ENCODE results near the gene RNF150.

Gene RNF150

DNA sequence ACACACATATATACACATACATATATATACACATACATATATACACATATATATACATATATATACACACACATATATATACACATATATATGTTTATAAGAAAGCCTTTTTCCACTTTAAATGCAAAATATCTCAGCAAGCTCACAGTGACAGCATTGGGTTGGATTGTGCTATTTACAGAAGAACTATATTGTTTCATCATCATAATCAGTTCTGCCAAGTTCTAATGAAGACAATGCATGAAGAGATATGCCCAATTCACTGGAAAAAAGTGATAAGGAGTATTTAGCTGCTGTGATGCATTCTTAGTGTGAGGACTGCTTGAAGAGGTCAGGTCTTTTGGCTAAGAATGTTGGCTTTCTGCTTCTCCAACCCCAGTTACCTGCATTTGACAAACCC lies 54.4 kb downstream of the RNF150 start:
- no peaks in the 10 kb centered on the region for H3K9me3 ChIP-seq (ENCODE audit: control insufficient read depth, insufficient read depth, low read length)

DNA sequence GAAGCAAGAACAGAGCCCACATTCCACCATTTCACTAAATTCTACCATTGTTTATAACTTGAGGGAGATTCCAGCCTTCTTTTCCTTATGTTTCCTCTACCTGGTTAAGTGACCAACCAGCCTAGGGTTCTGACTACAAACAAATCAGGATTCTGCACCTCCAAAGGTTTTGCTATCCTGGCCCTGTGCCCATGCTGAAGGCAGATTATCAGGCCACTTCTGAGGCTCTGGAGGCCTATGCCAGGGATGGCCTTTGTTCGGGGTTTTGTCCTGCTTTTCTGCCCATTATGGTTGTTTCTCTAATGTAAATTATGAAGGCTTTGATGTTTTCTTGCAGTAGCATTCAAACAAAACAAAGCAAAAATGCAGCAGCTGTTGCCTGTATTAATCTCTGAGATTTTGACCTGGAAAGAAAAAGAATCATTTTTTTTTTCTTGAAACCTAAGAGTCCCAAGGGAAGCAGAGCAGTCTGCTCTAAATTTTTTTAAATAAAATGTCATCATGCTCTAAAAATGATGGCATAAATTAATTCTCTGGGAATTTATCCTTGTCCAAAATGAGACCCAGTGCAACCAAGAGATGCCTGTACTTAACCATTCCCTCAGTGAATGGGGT lies 55.6 kb downstream of the RNF150 start:
- Histone ChIP-seq H3K9me3 (ENCODE audit: control insufficient read depth, insufficient read depth, low read length) (no peaks in the 10 kb centered on the region), H3K27me3 (ENCODE audit: control insufficient read depth, insufficient read depth, low read length) (no peaks in the 10 kb centered on the region), H3K4me3 (ENCODE audit: low read length) (no peak overlapping the region), H3K4me1 (ENCODE audit: control insufficient read depth, insufficient read depth, low read length) (peaks cover 1% of the 10 kb centered on the region), H3K36me3 (ENCODE audit: control insufficient read depth, insufficient read depth, low read length) (no peaks in the 10 kb centered on the region), H3K27ac (ENCODE audit: low read length) (no peak overlapping the region)
- DNase-seq (ENCODE audit: low read depth, low spot score), result no peak
- no CpG with 5 or more reads among the region's 1 CpG for WGBS (ENCODE audit: insufficient coverage, insufficient read length)

More for the DNA sequence above, 54.4 kb downstream of the RNF150 start:
- Histone ChIP-seq H3K4me1 (ENCODE audit: control insufficient read depth, insufficient read depth, low read length) (peaks cover 1% of the 10 kb centered on the region), H3K36me3 (ENCODE audit: control insufficient read depth, insufficient read depth, low read length) (no peaks in the 10 kb centered on the region), H3K27ac (ENCODE audit: low read length) (no peak overlapping the region), H3K27me3 (ENCODE audit: control insufficient read depth, insufficient read depth, low read length) (no peaks in the 10 kb centered on the region), H3K4me3 (ENCODE audit: low read length) (no peak overlapping the region)
- no peak for DNase-seq (ENCODE audit: low read depth, low spot score)

DNA sequence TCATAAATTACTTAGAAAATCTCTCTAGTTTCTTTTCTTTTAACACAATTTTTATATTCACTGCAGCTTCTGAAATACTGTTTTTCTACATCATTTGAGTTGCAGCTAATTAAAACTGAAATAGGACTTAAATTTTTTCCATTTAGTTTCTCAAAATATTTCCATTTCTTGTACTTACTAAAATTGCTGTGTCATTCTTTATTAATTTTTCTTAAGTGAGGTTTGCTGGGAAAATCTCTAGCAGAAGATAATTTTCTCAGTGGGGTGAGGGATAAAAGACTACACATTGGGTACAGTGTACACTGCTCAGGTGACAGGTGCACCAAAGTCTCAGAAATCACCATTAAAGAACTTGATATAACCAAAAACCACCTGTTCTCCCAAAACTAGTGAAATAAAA lies 57.7 kb downstream of the RNF150 start:
- DNase-seq (ENCODE audit: low read depth, low spot score), result no peak
- H3K9me3 ChIP-seq (ENCODE audit: control insufficient read depth, insufficient read depth, low read length), result no peaks in the 10 kb centered on the region
- H3K4me3 ChIP-seq (ENCODE audit: low read length), result no peak overlapping the region
- no peaks in the 10 kb centered on the region for H3K36me3 ChIP-seq (ENCODE audit: control insufficient read depth, insufficient read depth, low read length)
- no peaks in the 10 kb centered on the region for H3K27me3 ChIP-seq (ENCODE audit: control insufficient read depth, insufficient read depth, low read length)
- H3K27ac ChIP-seq (ENCODE audit: low read length), result no peak overlapping the region
- peaks cover 1% of the 10 kb centered on the region for H3K4me1 ChIP-seq (ENCODE audit: control insufficient read depth, insufficient read depth, low read length)

DNA sequence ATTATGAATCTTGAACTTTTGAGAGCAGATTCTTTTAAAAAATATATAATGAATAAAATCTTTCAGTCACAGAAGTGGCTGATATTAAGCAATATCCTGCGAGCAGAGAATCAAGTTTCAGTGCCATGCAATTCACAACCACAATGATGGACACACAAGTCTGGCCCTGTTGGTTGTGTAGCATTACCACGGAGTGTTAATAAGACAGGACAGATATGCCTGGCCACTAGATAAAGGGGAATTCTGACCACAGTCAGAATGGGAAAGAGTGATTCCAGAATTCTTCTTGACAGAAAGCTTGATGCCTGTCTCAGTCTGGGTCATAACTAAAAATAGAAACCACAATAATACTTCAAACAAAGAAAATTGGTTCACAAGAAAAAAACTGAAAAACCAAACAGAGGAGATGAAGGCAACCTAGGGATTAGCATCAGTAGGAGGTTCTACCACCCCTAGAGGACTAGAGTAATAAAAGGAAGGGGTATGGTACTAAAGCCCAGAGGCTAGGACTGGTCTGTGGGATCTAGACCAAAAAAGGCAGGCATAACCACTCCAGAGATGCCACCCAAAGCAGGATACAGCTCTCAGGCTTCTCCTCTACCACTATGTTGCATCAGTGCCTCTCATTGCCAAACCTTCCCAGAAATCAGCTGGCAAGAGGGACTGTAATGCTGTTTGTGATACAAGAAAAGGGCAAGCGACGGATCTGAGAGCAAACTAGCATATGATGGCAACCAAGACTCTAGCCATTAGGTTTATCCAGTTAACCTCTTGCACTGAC lies 59.0 kb downstream of the RNF150 start:
- Histone ChIP-seq H3K9me3 (ENCODE audit: control insufficient read depth, insufficient read depth, low read length) (no peaks in the 10 kb centered on the region), H3K27ac (ENCODE audit: low read length) (no peak overlapping the region), H3K4me1 (ENCODE audit: control insufficient read depth, insufficient read depth, low read length) (peaks cover 1% of the 10 kb centered on the region), H3K4me3 (ENCODE audit: low read length) (no peak overlapping the region), H3K36me3 (ENCODE audit: control insufficient read depth, insufficient read depth, low read length) (no peaks in the 10 kb centered on the region), H3K27me3 (ENCODE audit: control insufficient read depth, insufficient read depth, low read length) (no peaks in the 10 kb centered on the region)
- no peak for DNase-seq (ENCODE audit: low read depth, low spot score)
- WGBS (ENCODE audit: insufficient coverage, insufficient read length), result no CpG with 5 or more reads among the region's 4 CpGs

DNA sequence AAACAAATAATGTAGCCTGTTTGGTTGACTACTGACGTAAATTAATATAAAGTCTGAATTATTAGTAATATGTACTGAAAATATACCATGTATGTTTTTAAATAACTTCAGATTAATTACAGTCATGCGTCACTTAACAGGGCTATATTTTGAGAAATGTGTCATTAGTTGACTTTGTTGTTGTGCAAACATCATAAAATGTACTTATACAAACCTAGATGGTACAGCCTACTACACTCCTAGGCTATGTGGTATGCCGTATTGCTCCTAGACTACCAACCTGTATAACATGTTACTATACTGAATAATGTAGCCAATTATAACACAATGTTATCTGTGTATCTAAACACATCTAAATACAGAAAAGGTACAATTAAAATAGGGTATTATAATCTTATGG lies 66.6 kb downstream of the RNF150 start:
- no peaks in the 10 kb centered on the region for H3K36me3 ChIP-seq (ENCODE audit: control insufficient read depth, insufficient read depth, low read length)
- no peaks in the 10 kb centered on the region for H3K9me3 ChIP-seq (ENCODE audit: control insufficient read depth, insufficient read depth, low read length)
- WGBS (ENCODE audit: insufficient coverage, insufficient read length), result no CpG with 5 or more reads among the region's 3 CpGs
- DNase-seq (ENCODE audit: low read depth, low spot score), result no peak
- no peaks in the 10 kb centered on the region for H3K4me1 ChIP-seq (ENCODE audit: control insufficient read depth, insufficient read depth, low read length)
- no peak overlapping the region for H3K27ac ChIP-seq (ENCODE audit: low read length)
- no peaks in the 10 kb centered on the region for H3K27me3 ChIP-seq (ENCODE audit: control insufficient read depth, insufficient read depth, low read length)
- no peak overlapping the region for H3K4me3 ChIP-seq (ENCODE audit: low read length)

DNA sequence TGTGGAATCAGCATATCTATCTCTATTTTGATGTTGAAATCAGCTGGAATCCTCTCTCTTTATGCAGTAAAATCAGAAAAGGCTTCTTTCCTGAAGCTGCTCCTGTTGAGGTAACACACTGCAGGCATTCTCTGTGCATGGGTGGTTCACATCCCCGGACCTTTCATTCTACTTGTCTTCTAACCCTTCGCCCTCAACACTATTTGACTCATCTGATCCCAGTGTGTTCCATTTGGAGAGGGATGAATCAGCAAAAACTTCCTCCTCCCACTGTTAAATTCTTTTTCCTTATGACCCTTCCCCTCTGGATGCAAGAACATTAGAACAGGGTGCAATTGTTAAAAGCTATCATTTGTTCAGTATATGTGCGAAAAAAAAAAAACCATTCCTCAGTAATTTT lies 67.4 kb downstream of the RNF150 start:
- no peak overlapping the region for H3K27ac ChIP-seq (ENCODE audit: low read length)
- DNase-seq (ENCODE audit: low read depth, low spot score), result no peak
- WGBS (ENCODE audit: insufficient coverage, insufficient read length), result no CpG with 5 or more reads among the region's 3 CpGs
- H3K4me1 ChIP-seq (ENCODE audit: control insufficient read depth, insufficient read depth, low read length), result no peaks in the 10 kb centered on the region
- no peaks in the 10 kb centered on the region for H3K36me3 ChIP-seq (ENCODE audit: control insufficient read depth, insufficient read depth, low read length)
- no peaks in the 10 kb centered on the region for H3K27me3 ChIP-seq (ENCODE audit: control insufficient read depth, insufficient read depth, low read length)
- no peaks in the 10 kb centered on the region for H3K9me3 ChIP-seq (ENCODE audit: control insufficient read depth, insufficient read depth, low read length)
- H3K4me3 ChIP-seq (ENCODE audit: low read length), result no peak overlapping the region

DNA sequence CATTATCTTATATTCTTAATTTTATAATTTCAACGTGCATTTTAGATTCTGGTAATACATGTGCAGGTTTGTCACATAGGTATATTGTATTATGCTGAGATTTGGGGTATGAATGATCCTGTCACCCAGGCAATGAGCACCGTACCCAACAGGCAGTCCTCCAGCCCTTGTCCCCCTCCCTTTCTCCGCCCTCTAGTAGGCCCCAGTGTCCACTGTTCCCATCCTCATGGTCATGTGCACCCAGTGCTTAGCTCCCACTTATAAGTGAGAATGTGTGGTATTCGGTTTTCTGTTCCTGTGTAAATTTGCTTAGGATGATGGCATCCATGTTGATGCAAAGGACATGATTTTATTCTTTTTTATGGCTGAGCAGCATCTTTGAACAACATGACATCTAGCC lies 70.6 kb downstream of the RNF150 start:
- Histone ChIP-seq H3K9me3 (ENCODE audit: control insufficient read depth, insufficient read depth, low read length) (no peaks in the 10 kb centered on the region), H3K27ac (ENCODE audit: low read length) (no peak overlapping the region), H3K27me3 (ENCODE audit: control insufficient read depth, insufficient read depth, low read length) (no peaks in the 10 kb centered on the region), H3K4me3 (ENCODE audit: low read length) (no peak overlapping the region), H3K4me1 (ENCODE audit: control insufficient read depth, insufficient read depth, low read length) (no peaks in the 10 kb centered on the region), H3K36me3 (ENCODE audit: control insufficient read depth, insufficient read depth, low read length) (no peaks in the 10 kb centered on the region)
- no peak for DNase-seq (ENCODE audit: low read depth, low spot score)
- WGBS (ENCODE audit: insufficient coverage, insufficient read length), result no CpG with 5 or more reads among the region's 4 CpGs

DNA sequence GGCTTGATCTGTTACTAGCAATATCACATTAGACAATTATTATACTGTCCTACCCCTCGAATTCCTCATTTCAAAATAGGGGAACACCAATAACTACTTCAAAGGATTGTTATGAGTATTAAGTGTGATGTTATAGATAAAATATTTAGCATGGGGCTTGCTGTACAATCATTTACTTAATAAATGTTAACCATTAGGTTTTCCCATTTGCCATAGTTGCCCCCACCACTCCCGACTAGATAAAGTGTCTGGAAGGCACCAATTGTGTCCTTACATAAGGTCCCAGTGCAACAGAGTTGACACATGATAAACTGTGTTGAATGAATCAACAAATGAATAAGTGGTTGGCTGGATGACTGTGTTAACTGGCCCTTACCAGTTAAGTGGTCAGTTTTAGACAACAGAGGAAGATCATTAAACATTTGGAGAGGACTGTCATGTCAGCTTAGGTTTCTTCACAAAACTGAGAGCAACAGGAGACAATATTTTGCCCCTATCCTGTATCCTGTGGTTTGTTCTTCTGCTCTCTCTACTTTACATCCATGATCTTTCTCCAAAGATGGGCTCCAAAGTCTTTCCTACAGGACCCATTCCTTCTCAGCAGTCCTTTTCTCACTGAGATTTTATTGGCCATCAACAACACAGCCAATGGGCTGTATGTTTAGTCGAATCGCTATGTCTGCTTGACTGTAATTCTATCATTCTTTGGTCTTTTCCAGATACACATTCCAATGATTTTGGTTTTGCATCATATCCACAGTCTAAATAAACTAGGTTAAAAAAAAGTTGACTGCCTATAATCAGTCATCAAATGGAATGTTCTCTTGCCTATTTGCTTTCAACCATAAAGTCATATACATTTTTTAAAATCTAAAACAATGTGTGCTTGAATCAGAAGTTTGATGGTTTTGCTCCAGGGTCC lies 74.4 kb downstream of the RNF150 start:
- Histone ChIP-seq H3K4me3 (ENCODE audit: low read length) (no peak overlapping the region), H3K9me3 (ENCODE audit: control insufficient read depth, insufficient read depth, low read length) (no peaks in the 10 kb centered on the region), H3K36me3 (ENCODE audit: control insufficient read depth, insufficient read depth, low read length) (no peaks in the 10 kb centered on the region), H3K27ac (ENCODE audit: low read length) (no peak overlapping the region), H3K4me1 (ENCODE audit: control insufficient read depth, insufficient read depth, low read length) (peaks cover 1% of the 10 kb centered on the region; the same call in 1 of the 2 replicates), H3K27me3 (ENCODE audit: control insufficient read depth, insufficient read depth, low read length) (no peaks in the 10 kb centered on the region)
- no peak for DNase-seq (ENCODE audit: low read depth, low spot score)
- no CpG with 5 or more reads among the region's 4 CpGs for WGBS (ENCODE audit: insufficient coverage, insufficient read length)

DNA sequence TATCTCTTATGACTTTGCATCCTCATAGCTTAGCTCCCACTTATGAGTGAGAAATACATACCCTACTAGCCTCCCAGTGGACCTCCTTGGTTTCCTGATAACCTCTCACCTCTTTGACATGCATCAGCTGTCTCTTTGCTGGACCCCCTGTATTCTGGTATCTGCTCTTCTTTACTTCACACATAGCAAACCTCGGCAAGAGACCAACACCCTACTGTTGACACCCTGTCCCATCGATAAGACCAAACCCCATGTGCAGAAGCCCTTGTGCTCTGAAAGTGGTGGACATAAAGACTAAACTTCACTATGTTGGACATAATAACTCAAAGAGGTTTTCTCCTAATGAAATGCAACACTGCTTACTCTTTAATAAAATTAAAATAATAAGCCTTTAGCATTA lies 75.7 kb downstream of the RNF150 start:
- Histone ChIP-seq H3K36me3 (ENCODE audit: control insufficient read depth, insufficient read depth, low read length) (no peaks in the 10 kb centered on the region), H3K4me3 (ENCODE audit: low read length) (no peak overlapping the region), H3K4me1 (ENCODE audit: control insufficient read depth, insufficient read depth, low read length) (peaks cover 1% of the 10 kb centered on the region; the same call in 1 of the 2 replicates), H3K27ac (ENCODE audit: low read length) (no peak overlapping the region), H3K9me3 (ENCODE audit: control insufficient read depth, insufficient read depth, low read length) (no peaks in the 10 kb centered on the region), H3K27me3 (ENCODE audit: control insufficient read depth, insufficient read depth, low read length) (no peaks in the 10 kb centered on the region)
- no peak for DNase-seq (ENCODE audit: low read depth, low spot score)
- WGBS (ENCODE audit: insufficient coverage, insufficient read length), result no CpG with 5 or more reads among the region's 2 CpGs

DNA sequence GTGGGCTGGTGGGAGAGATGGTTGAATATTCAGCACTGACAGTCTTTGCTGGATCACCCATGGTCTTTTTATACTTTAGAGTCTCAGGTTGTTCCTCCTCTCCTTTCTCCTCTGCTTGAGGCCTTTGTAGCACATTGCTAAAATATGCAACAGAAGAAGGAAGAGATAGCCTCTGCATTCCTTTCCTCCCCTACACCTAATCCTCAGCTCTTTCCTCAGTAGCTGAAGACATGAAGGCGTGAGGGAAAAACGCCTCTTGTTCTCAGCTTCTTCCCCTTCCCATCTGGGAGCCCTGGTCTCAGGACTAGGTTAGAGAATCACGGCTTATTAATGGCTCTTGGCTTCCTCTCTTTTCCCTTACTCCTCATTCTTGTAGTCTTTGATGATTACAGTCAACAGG lies 76.8 kb downstream of the RNF150 start:
- Histone ChIP-seq H3K4me3 (ENCODE audit: low read length) (no peak overlapping the region), H3K4me1 (ENCODE audit: control insufficient read depth, insufficient read depth, low read length) (peaks cover 1% of the 10 kb centered on the region; the same call in 1 of the 2 replicates), H3K36me3 (ENCODE audit: control insufficient read depth, insufficient read depth, low read length) (no peaks in the 10 kb centered on the region), H3K27me3 (ENCODE audit: control insufficient read depth, insufficient read depth, low read length) (no peaks in the 10 kb centered on the region), H3K9me3 (ENCODE audit: control insufficient read depth, insufficient read depth, low read length) (no peaks in the 10 kb centered on the region), H3K27ac (ENCODE audit: low read length) (no peak overlapping the region)
- no peak for DNase-seq (ENCODE audit: low read depth, low spot score)
- WGBS (ENCODE audit: insufficient coverage, insufficient read length), result no CpG with 5 or more reads among the region's 3 CpGs

Measured in iPS DF 6.9 (cell line).